DOHH2 (cell line): ENCODE measurements around the gene HS3ST4.

Experiments
- H3F3A ChIP-seq: fragments of 200-600 bp; sonication (generic), shearing (Covaris generic); 2 replicates; pipeline ENCODE4 v1.6.0; 2016; ENCODE audit warnings: antibody characterized with exemption, mild to moderate bottlenecking; ENCODE audit not compliant: control insufficient read depth, insufficient read depth
- H3K27ac ChIP-seq: fragments of 200-600 bp; sonication (generic); 2 replicates; pipeline ENCODE4 v1.5.1; 2014; ENCODE audit warnings: low read depth, mild to moderate bottlenecking, low read length, moderate library complexity
- H3K27me3 ChIP-seq: fragments of 200-600 bp; sonication (generic); 2 replicates; pipeline ENCODE4 v1.6.1; 2014; ENCODE audit warnings: mild to moderate bottlenecking, low read length, mixed read lengths; ENCODE audit not compliant: control insufficient read depth
- H3K36me3 ChIP-seq: fragments of 200-600 bp; sonication (generic); 2 replicates; pipeline ENCODE4 v1.6.1; 2014; ENCODE audit warnings: mild to moderate bottlenecking, low read length, moderate library complexity, mixed read lengths; ENCODE audit not compliant: control insufficient read depth
- H3K4me1 ChIP-seq: fragments of 200-600 bp; sonication (generic); 2 replicates; pipeline ENCODE4 v1.6.1; 2014; ENCODE audit warnings: mild to moderate bottlenecking, low read length, mixed read lengths; ENCODE audit not compliant: control insufficient read depth
- H3K4me2 ChIP-seq: fragments of 200-600 bp; sonication (generic); 2 replicates; pipeline ENCODE4 v1.6.0; 2014; ENCODE audit warnings: mild to moderate bottlenecking, low read length, moderate library complexity
- H3K4me3 ChIP-seq: fragments of 200-600 bp; sonication (generic); 2 replicates; pipeline ENCODE4 v1.5.1; 2014; ENCODE audit warnings: mild to moderate bottlenecking, low read length, mixed read lengths
- H3K79me2 ChIP-seq: fragments of 200-600 bp; sonication (generic); 2 replicates; pipeline ENCODE4 v1.6.1; 2014; ENCODE audit warnings: mild to moderate bottlenecking, low read length, mixed read lengths; ENCODE audit not compliant: control insufficient read depth
- H3K9me2 ChIP-seq: fragments of 200-600 bp; sonication (generic); replicated peaks from 2 replicates; pipeline ENCODE4 v1.6.1; 2014; ENCODE audit warnings: mild to moderate bottlenecking, low read length, mixed read lengths; ENCODE audit not compliant: control insufficient read depth
- H3K9me3 ChIP-seq: fragments of 200-600 bp; sonication (generic); 2 replicates; pipeline ENCODE4 v1.6.1; 2014; ENCODE audit warnings: antibody characterized with exemption, low read length, mixed read lengths; ENCODE audit not compliant: control insufficient read depth, insufficient read depth
- H4K20me1 ChIP-seq: fragments of 200-600 bp; sonication (generic); 2 replicates; pipeline ENCODE4 v1.6.0; 2014; ENCODE audit warnings: low read depth, mild to moderate bottlenecking, antibody characterized with exemption, low read length, moderate library complexity; ENCODE audit not compliant: control insufficient read depth, insufficient read depth
- CTCF ChIP-seq: fragments of 200-600 bp; sonication (generic); IDR thresholded peaks from one replicate; pipeline ENCODE4 v1.5.1; 2014; ENCODE audit warnings: antibody characterized with exemption, mild to moderate bottlenecking, low read depth, low read length; ENCODE audit not compliant: poor library complexity, severe bottlenecking
- EZH2phosphoT487 ChIP-seq: fragments of 200-600 bp; sonication (generic); IDR thresholded peaks from 2 replicates; pipeline ENCODE4 v1.6.1; 2017; ENCODE audit warnings: borderline replicate concordance, mild to moderate bottlenecking, antibody characterized with exemption, low read length, moderate library complexity, mixed read lengths

HS3ST4 gene

GRCh38 chr16:25910971-25911370 lies 219.2 kb downstream of the HS3ST4 start:
- no peaks in the 10 kb centered on the region for H3K4me1 ChIP-seq
- no peak overlapping the region for H3K27ac ChIP-seq
- no peak overlapping the region for H3K4me2 ChIP-seq
- H3K79me2 ChIP-seq: no peaks in the 10 kb centered on the region
- no peaks in the 10 kb centered on the region for H3F3A ChIP-seq
- H3K9me3 ChIP-seq: no peaks in the 10 kb centered on the region
- H3K9me2 ChIP-seq: no peaks in the 10 kb centered on the region
- no peak for TF ChIP-seq CTCF
- TF ChIP-seq EZH2phosphoT487: no peak
- H4K20me1 ChIP-seq: no peaks in the 10 kb centered on the region
- no peaks in the 10 kb centered on the region for H3K36me3 ChIP-seq
- H3K27me3 ChIP-seq: no peaks in the 10 kb centered on the region
- H3K4me3 ChIP-seq: no peak overlapping the region

- Histone ChIP-seq H4K20me1 (no peaks in the 10 kb centered on the region), H3K4me2 (no peak overlapping the region)
These were observed 220.6 kb downstream of the HS3ST4 start for GRCh38 chr16:25912321-25912720.

GRCh38 chr16:25914357-25914962 lies 222.7 kb downstream of the HS3ST4 start:
- TF ChIP-seq EZH2phosphoT487 (no peak), CTCF (no peak)
- no peaks in the 10 kb centered on the region for H3K27me3 ChIP-seq
- no peaks in the 10 kb centered on the region for H3K9me2 ChIP-seq
- no peaks in the 10 kb centered on the region for H3K4me1 ChIP-seq
- H3F3A ChIP-seq: no peaks in the 10 kb centered on the region
- no peak overlapping the region for H3K4me2 ChIP-seq
- no peaks in the 10 kb centered on the region for H3K79me2 ChIP-seq
- H3K27ac ChIP-seq: no peak overlapping the region
- no peaks in the 10 kb centered on the region for H3K9me3 ChIP-seq
- H4K20me1 ChIP-seq: no peaks in the 10 kb centered on the region
- H3K36me3 ChIP-seq: no peaks in the 10 kb centered on the region
- H3K4me3 ChIP-seq: no peak overlapping the region

More at GRCh38 chr16:25912321-25912720, 220.6 kb downstream of the HS3ST4 start:
- no peaks in the 10 kb centered on the region for H3K36me3 ChIP-seq
- no peaks in the 10 kb centered on the region for H3K9me3 ChIP-seq
- H3K4me1 ChIP-seq: no peaks in the 10 kb centered on the region
- no peaks in the 10 kb centered on the region for H3K79me2 ChIP-seq
- TF ChIP-seq EZH2phosphoT487 (no peak), CTCF (no peak)
- H3K27ac ChIP-seq: no peak overlapping the region
- H3K27me3 ChIP-seq: no peaks in the 10 kb centered on the region
- H3F3A ChIP-seq: no peaks in the 10 kb centered on the region
- H3K9me2 ChIP-seq: no peaks in the 10 kb centered on the region
- no peak overlapping the region for H3K4me3 ChIP-seq
